GM21390 (cell line): ENCODE measurements around the gene ZC3H18.

Experiments used
- ATAC-seq: cut with Tn5 transposase; IDR thresholded peaks from one replicate; pipeline ENCODE4 v1.9.1; 2021; ENCODE audit not compliant: unreplicated experiment

Gene ZC3H18

DNA sequence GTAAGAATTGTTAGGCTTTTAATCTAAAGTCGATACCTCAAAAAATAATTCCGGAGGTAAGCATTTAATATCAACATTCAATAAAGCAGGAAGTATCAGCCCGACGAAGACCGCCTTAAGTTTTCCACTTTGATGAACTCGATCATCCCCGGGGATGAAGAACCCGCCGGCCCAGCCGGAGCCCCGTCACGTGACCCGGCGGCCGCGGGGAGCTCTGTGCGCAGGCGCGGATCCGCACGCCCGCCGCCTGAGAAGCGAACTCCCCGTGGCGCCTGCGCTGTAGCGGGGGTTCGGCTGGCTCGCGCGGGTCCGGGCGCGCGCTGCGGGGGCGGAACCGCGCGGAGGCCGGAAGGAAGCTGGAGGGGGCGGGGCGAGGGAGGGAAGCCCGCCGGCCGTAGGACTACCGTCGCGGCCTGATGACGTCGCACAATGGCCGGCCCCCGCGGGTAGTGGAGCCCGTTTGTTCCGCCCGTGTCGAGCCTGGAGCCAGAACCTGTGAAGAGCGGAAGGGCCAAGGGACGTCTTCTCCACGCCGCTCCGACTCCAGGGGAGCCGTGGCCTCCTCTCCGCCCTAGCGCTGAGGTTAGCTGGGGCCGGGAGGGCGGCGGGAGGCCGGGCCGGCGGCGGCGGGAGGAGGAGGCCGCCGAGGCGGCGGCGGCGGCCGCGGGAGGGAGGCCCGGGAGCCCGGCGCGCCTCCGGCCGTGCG lies at the start of gene ZC3H18:
TSS of gene ZC3H18 (plus strand) at position 419 of the 706 bp plus-strand sequence. CDS start 6,721 bp downstream, outside the sequence.
- peak; percentile 65 for ATAC-seq

DNA sequence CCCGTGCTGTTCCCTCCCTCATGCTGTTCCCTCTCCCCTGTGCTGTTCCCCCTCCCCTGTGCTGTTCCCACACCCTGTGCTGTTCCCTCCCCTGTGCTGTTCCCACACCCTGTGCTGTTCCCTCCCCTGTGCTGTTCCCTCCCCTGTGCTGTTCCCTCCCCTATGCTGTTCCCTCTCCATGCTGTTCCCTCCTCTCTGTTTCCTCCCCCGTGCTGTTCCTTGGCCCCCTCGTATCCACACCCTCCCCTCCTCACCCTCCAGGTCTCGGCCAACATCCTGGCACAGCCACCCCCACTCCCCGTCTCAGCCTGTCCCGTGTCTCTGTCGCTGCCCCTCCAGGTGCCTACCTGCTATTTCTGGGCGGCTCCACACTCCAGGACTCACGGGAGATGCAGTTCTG lies 48.5 kb upstream of the ZC3H18 start:
- ATAC-seq: no peak

DNA sequence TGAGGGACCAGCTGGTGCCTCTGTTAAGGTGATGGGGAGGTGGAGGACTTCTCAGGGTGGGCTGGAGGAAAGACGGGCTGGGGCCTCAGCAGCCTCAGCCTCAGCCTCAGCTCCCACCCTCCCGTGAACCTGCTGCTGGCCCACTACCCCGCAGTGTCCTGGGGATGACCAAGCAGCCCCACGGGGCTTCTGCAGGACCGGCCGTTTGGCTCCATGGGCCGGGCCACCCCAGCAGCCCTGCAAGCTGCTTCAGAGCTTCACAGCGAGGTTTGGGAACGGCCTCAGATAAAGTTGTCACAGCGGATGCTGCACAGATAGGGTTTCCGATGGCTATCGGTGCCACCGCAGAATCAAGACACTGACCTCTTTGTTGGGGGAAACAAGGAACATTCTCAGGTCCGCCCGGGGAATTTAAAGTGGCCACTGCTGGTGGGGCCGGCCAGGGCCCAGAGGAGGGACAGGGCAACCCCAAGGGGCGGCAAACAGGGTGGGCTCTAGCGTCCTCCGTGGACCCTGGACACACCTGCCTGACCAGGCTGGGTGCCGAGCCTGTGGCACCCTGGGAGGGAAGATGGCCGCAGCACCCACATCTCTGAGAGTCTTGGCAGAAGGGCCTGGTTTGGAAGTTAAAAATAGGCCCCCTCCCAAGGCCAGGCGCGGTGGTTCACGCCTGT lies 47.8 kb upstream of the ZC3H18 start:
- ATAC-seq: no peak

DNA sequence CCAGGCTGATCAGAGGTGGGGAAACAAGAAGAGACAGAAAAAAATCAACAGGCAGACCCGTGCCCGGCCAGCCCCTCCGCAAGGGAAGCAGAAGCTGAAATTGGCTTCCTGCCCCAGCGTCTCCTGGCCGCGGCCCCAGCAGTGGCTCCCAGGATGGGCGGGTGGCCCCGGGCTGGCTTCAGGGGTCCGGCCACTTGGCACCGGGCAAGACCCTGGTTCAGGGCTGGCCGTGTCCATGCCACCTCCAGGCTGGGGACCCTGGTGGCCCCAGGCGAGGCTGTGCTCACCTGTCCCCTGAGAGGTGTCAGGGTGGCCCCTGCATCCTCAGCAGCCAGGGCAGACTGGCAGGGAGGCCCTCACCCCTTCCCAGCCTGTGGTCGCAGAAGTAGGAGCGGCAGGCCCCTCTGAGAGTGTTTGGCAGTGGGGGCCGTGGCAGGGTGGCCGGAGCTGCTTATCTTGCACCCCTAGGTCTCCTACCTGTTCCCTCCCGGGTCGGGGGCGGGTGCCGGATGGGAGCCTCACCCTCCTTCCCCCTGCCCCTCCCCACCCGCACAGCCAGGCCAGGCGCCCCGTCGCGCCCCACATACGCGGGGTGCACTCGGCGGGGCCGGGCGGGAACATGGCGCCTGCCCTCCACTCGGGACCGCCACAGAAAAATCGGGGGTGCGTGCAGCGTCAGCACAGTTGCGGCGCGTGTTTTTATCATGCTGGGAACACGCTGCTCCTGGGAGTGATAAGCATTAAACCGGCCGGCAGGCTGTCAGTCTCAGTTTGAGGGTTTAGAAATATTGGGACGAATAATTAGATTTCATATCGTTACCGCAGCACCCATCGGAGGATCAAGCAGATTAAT lies 46.7 kb upstream of the ZC3H18 start:
- no peak for ATAC-seq

DNA sequence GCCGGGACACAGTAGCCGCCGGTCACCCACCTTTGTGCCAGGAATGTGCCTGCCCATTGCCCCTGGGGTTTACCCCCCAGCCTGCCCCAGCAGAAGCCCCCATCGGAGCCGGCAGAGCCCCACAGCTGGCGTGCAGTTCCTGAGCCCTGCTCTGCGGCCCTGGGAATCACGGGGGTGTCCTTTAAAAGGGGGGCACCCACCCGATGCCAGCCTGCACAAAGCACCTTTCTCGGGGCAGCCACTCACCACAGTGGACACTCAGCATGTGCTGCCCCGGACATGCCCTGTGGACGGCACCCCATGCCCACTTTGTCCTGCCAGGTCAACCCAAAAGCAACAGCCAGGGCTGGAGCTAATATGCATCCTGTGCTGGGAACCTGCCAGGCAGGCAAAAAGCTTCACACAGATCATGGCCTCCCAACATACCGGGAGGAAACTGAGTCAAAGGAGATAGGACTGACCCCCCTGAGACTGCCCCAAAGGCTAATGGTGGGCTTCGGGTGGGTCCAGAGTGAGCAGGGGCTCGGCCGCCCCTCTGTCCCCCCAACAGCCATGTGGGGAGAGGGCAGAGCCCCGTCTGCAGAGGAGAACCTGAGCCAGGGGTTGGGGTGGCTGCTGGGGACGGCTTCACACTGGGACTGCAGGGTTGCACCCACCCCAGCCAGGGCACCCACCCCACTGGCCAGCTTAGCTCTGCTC lies 45.8 kb upstream of the ZC3H18 start:
- ATAC-seq: no peak

DNA sequence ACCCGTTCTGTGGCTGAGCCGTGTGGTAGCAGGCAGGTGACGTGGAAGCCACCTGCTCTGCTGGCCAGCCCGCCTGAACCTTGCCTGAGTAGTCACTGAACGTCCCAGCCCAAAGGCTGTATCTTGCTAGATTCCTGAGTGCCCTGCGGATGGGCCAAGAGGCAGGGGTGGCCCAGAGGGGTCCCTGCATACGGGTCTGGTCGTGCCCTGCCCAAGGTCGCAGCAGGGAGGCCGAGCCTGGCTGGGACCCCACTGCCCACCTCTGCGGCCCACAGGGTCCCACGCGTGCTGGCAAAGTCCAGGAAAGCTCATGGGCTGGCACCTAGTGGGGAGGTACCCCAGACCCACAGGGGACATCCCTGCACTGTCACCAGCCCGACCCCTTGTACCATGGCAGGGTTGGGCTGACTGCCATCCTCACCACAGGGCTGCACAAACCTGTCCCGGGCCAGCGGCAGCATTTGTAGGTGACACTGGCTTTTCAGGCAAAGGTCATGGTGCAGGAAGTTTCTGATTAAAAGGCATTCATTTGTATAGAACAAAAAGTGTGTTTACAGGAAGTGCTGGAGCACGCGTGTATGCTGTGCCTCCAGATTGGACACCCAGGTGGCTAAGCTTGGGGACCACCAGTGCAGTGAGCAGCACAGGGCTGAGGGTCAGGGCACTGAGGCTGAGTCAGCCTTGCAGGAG lies 45.1 kb upstream of the ZC3H18 start:
- ATAC-seq: no peak

DNA sequence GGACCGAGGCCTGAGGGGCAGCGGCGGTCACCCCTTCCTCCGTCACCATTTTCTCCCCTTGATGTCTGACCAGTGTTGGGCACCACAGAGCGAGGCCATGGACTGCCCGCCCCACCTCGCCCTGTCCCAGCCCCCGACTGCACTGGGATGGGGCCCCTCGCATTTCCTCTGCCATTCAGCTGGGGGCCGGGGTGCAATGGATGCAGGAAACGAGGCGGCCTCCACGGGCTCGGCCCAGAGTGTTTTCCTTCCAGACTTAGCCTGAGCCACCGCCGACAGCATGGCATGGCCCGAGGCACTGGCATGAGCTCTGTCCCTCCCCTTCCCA lies 44.6 kb upstream of the ZC3H18 start:
- ATAC-seq: no peak

DNA sequence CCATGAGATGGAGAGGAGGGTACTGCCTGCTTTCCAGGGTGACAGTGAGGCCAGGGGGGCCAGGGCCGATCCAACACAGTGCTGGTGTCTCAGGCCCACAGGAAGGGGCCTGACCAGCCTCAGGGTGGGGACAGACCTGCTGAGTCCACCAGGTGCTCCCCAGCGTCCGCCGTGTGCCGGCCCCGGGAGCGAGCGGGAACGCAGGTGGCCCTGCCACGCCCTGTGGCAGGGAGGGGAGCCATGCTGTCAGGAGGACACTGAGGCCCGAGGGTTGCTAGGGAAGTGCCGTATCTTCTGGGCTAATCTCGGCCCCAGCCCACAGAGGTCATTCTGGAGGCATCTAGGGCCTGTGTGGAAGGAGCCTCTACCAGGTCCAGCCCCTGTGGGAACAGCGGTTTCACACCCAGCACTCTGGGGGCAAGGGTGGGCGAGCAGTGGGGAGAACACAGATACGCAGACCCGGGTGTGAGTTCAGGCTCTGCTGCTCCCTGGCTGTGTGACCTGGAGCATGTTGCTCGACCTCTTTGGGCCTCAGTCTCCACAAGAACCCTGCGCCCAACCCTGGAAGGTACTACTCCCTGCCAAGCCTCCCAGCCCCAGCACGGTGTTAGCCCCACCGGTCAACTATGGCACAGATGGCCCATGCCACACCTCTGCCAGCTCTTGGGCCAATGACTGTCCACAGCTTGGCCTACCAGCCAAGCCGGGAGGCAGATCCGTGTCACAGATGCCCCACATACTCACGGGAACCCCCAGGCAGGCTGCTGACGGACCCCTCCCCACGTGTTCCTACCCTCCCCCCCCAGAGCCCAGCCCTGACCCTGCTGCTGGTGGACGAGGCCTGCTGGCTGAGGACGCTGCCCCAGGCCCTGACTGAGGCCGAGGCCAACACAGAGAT lies 43.9 kb upstream of the ZC3H18 start:
- ATAC-seq: no peak

DNA sequence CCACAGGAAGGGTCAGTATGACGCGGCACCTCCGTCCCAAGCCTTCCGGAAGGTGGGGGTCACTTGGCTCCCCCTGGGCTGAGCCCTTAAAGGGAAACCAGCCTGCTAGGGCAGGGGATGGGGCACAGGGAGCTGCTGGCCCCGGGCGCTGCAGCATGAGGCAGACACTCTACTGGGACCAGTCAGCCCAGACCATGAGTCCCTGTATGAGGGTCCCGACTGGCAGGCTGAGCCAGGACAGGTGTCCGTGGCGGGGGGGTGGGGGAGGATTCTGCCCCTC lies 43.4 kb upstream of the ZC3H18 start:
- ATAC-seq: no peak

DNA sequence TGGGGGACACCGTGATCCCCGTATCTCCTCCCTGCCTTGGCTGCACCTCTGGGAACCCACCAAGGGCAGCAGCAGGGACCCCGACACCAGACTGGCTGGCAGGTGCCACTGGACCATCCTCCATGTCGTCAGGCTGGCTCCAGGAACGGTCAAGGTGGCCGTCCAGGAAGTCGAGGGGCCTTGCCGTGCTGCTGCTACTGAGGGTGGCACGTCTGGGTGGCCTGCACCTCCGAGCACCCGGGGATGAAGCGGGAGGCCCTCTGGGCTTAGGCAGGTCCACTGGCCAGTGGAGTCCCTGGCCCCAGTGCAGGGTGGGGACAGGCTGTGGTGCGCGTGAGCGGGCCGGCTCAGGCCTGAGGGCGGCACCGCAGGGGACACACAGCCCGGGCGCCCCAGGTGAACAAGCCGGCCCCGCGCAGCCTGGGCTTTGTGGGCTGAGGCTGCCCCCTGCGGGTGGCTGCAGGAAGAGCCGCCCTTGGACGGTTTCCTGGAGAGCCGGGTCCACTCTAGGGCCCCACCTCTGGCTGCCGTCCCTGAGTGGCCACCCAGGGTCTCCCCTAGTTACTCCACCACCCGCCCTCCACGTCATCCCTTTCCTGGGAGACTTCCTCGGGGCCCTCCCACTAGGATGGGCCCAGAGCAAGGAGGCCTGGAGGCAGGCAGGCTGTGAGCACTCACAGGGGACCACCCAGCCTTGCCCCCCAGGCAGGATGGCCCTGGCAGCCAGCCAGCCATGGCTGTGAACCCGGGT lies 42.8 kb upstream of the ZC3H18 start:
- ATAC-seq: no peak

DNA sequence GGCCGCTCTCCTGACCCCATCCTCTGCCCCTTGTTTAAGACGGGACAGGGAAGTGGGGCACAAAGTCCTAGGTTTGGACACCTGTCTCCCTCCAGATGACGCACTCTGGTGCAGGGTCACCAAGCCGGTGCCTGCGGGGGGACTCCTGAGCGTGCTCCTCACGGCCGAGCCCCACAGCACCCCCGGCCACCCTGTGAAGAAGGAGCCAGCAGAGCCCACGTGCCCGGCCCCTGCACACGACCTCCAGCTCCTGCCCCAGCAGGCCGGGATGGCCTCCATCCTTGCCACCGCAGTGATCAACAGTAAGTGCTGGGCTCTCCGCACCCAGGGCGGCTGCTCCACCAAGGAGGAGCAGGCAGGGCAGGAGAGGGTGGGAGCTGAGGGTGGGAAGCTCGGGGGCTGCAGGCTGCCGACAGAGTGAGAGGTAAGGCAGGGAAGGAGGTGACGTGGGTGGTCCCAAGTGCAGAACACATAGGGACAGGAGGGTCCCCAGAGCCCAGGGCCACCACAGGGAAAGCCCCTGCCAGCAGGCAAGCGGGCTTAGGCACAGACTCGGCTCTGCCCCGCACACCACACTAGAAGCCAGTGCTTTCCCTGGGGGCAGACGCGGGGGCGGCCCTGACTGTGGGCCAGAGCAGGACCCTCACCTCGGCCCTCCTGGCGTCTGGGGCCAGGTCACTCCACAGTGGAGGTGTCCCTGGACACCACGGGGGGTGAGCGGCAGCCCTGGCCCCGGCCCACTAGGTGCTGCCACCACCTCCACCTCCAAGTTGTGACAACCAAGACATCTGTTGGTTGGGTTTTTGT lies 42.1 kb upstream of the ZC3H18 start:
- no peak for ATAC-seq

DNA sequence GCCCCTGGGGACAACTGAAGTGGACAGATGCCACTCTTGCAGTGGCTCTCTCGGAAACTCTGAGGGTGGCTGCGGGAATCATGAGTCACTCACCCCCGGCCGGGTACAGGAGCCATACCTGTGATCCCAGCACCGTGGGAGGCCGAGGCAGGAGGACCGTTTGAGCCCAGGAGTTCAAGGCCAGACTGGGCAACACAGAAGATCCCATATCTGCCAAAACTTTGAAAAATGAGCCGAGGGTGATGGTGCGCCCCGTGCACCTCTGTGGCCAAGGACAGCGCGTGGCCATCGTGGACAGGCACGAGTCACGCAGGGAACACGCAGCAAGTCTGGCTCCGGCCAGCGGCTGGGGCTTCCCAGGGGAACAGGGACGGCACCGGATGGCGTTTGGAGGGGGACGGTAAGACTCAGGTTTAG lies 41.3 kb upstream of the ZC3H18 start:
- no peak for ATAC-seq

DNA sequence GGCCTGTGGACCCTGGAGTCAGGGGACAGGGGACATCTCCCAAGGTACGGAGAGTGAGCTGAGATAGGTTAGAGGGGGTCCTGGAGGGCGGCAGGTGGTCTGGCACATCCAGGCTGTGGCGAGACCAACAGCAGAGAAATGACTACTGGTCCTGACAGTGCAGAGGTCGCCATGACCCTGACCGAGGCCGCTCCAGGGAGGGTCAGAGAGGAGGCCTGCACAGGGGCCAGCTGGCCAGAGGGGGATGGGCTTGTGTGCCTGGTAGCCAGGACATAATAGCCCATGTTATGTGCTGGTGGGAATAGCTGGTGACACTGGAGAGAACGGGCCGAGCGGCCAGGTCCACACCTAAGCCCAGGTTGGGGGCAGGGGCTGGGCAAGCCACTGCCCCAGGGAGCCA lies 40.6 kb upstream of the ZC3H18 start:
- no peak for ATAC-seq

DNA sequence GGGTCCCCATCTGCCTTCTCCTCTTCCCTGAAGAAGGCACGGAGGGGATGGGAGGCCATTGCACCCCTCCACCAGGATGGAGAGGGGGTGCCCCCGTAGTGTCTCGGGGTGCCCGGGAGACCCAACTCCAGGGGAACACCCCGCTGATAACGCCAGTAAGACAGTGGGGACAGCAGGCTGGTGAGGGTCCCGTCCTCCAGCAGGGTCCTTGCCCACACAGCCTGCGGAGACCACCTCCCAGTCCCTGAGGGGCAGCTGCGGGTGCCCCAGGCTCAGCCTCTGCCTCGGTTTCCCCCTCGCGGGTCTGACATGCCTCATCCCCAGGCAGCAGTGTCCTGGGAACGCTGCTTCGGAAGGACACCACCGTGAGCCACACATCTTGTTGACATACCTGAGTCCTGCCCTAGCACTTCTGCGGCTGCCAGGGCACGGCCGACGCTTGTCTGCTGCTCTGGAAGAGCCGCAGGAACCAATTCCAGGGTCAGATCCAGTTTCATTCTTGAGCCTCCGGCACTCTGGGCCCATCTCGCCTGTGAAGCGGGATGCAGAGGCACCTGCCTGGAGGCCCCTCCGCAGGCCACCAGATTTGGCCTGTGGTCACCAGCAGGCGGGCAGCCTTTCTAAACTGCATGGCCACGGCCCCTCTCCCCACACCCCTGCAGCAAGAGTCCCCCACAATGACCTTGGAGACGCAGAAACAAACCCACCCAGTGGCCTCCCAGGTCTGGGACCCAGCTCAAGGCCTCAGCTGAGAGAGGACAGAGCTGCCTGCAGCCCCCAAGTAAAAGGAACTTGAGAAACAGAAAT lies 39.9 kb upstream of the ZC3H18 start:
- no peak for ATAC-seq

DNA sequence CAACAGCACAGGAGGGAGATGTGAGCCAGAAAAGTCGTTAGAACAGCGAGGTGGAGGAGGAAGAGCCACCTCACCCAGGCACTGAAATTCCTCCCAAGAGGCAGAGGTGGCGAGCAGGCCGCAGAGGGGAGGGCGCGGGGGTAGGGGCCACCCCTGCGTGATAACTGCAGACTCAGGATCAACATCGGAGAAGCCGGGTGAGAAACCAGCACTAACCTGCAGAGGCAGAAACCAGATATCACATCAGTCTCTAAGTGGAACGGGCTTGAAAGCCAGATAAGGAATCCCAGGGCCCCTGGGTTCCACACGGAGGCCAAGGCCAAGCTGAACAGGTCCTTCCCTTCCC lies 39.4 kb upstream of the ZC3H18 start:
- no peak for ATAC-seq

DNA sequence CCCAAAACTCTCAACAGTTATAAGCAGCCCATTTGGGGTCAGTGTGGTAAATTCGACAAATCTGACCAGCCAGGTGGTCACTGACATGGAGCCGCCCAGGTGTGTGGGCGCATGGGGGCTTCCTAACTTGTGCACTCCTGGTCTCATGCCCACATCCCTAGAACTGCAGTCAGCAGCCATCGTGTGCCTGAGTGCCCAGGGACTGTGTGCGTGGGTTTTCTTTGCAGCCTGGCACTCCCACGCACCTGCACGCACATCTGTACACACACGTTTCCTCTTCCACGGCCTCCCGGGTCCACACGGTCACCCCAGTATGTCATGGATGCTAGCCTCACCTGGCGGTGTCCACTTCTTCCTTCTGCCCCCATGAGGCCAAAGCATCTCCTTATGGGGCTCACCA lies 38.9 kb upstream of the ZC3H18 start:
- no peak for ATAC-seq

DNA sequence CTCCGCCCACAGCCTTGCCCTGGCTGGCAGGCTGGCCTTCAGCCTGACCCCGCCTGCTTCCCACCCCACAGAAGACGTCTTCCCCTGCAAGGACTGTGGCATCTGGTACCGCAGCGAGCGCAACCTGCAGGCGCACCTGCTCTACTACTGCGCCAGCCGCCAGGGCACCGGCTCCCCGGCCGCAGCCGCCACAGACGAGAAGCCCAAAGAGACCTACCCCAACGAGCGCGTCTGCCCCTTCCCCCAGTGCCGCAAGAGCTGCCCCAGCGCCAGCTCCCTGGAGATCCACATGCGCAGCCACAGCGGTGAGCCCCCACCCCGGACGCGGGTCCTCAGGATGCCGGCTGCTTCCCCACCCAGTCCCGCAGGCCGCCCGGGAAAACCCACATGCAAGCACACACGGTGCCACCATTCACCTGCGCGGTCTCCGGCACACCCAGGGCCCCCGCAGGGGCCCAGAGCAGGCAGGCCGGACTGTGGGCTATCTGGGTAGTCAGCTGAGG lies 38.2 kb upstream of the ZC3H18 start:
- no peak for ATAC-seq
